Right lobe of liver (tissue), 6 donors: ENCODE measurements around the gene MIP. TPM values are rescaled to one million over a fixed set of nuclear protein-coding genes. Genes with fewer than 3 reads are reported as not detected.
"Not testable (repeated sequence)": the region's sequence is repeated elsewhere in the genome, so short reads cannot be mapped to it uniquely, and the experiment has no call there.

Experiments
- ATAC-seq, 4 donors: fragments of 200-7000 bp; cut with Tn5 transposase; one replicate each; pipeline ENCODE4 v1.9.1; 2020; ENCODE audit warnings: mild to moderate bottlenecking in 4 of 4, moderate library complexity in 4 of 4
- DNase-seq, 3 donors: peaks; one replicate each; pipeline ENCODE4 v3.0.0-alpha.2; 2020
- H3K27ac ChIP-seq, 3 donors: fragments of 200-600 bp; one replicate each; pipeline ENCODE4 v1.8.0; 2022
- H3K27me3 ChIP-seq, 2 donors: fragments of 200-600 bp; one replicate each; pipeline ENCODE4 v1.8.0; 2022
- H3K36me3 ChIP-seq, 4 donors: fragments of 200-600 bp; sonication (generic) in 1 of 4; one replicate each; pipeline versions ENCODE4 v1.5.1 to v1.8.0; 2017 to 2022; ENCODE audit warnings: control low read depth in 1 of 4
- H3K4me1 ChIP-seq, 4 donors: fragments of 200-600 bp; sonication (generic) in 1 of 4; one replicate each; pipeline versions ENCODE4 v1.5.1 to v1.8.0; 2017 to 2022; ENCODE audit warnings: control low read depth in 1 of 4
- H3K4me3 ChIP-seq, 3 donors: fragments of 200-600 bp; one replicate each; pipeline ENCODE4 v1.8.0; 2022
- H3K9me3 ChIP-seq, 4 donors: fragments of 200-600 bp; sonication (generic) in 1 of 4; one replicate each; pipeline versions ENCODE4 v1.5.1 to v1.8.0; 2017 to 2022; ENCODE audit warnings: control low read depth in 1 of 4
- POLR2A ChIP-seq: fragments of 450-650 bp; IDR thresholded peaks from one replicate; pipeline ENCODE4 v1.6.1; 2017; ENCODE audit warnings: antibody characterized with exemption, mild to moderate bottlenecking
- WGBS: methylation state at CpG from one replicate; pipeline ENCODE4 v1.1.6; 2018; ENCODE audit warnings: low coverage, low lambda C conversion rate; ENCODE audit not compliant: insufficient coverage; ENCODE audit errors: missing lambda C conversion rate; 5-methylcytosine and 5-hydroxymethylcytosine counted together
- intact Hi-C, 2 donors: fragments of 100-400 bp; cut with DNase I; formaldehyde crosslinking; loops; one replicate each; pipeline versions ENCODE4 v1.11.2 to v1.14.1; 2022
- total RNA-seq, 6 experiments: library from RNA; depleted of rRNA in 2 of 6; stranded (reverse); fragments of >200 nt in 2 of 6; fragmentation: NEBNext Ultra II Directional in 3 of 6; extraction: Animal tissue kit (Norgen Biotek cat#: 25700) in 3 of 6; gene quantifications; one replicate each; pipeline versions ENCODE4 v1.1.0 to v1.2.4, GENCODE V29; 2016 to 2023
- TF ChIP-seq, protein P1 (sequence below), 4 donors: fragments of 200-600 bp in 3 of 4; fragments of 450-650 bp in 1 of 4; IDR thresholded peaks; one replicate each; pipeline versions ENCODE4 v1.5.1 to v1.8.0; 2016 to 2022; ENCODE audit warnings: antibody characterized with exemption in 4 of 4, mild to moderate bottlenecking in 2 of 4
- donor health status: DM: no; HTN: yes; CAD: no.
- donor health status: DM: no; HTN: no; CAD: no.
- donor health status: DM: no; HTN: no; CAD: no.
- donor health status: DM: no; HTN: yes; CAD: no.
- donor health status: DM: no; HTN: yes; CAD: no.

Gene MIP
- total RNA-seq, 6 experiments from 2014 or later = 0.42 to 0.91 (median 0.76) TPM; not detected in 1

DNA sequence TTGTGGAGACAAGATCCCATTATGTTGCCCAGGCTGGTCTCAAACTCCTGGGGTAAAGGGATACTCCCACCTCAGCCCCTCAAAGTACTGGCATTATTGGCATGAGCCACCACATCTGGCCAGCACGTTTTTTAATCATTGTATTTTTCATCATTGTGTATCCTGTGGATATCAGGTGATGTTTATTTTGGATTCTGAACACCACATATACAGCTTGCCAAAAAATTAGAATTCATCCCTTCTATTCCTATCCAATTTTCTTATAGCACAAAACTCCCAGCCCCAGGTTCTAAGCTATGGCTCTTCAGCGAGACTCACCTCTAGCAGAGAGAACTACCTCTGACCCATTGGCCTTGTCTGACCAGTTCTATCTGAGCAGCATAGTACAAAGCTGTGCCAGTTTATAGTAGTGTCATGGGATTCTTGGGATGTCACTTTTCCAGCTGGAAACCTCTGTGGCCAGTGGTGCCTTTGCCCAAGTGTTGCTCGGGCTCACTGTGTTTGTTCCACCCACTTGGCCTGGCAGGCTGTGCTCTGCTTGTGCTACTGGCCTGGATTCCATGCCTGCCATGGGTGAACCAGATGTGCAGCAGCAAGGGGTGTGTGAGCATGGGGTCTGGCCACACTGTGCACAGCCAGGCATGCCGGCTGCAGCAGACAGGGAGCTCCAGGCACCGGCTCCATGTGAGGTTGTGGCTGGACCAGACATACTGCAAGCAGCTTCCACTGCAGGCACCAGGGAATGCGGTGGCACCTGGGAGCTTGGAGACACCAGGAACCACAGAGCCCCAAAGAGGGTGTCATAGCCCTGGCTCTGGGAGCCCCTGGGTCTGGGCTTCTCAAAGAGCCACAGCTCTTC is 42.4 kb downstream of the MIP start:
- Histone ChIP-seq H3K4me3 (no peak overlapping the region), H3K36me3 (no peaks in the 10 kb centered on the region), H3K9me3 (no peaks in the 10 kb centered on the region), H3K27ac (peak overlapping the region in 1 of 3 donors; percentile 2), H3K4me1 (peaks cover 0 to 21% (median 4%) of the 10 kb centered on the region in 4 donors), H3K27me3 (no peaks in the 10 kb centered on the region)
- WGBS = 24% methylated on average over 2 of the region's 6 CpGs
- DNase-seq (peak in 2 of 3 donors; percentile 70 to 75), ATAC-seq (peak; percentile 57 to 91 (median 76))
- no peak for TF ChIP-seq POLR2A
- intact Hi-C loops = no loop called here

DNA sequence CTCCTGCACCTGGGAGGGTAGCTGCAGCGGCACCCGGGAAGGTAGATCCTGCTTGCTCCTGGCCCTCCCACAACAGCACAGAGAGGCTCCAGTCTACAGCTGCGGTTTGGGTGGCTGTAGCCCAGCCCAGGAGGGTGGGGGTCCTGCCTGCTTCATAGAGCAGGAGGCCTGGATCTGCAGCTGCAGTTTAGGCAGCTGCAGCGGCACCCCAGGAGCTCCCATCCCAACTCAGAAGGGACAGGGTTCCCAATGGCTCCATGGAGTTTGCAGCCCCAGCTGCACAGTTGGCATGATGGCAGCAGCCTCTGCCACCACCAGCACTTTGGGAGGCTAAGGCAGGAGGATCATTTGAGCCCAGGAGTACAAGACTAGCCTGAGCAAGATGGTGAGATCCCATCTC is 43.7 kb downstream of the MIP start:
- WGBS = no CpG with 5 or more reads among the region's 4 CpGs
- DNase-seq (no peak), ATAC-seq (no peak)
- intact Hi-C loops = no loop called here
- Histone ChIP-seq H3K9me3 (no peaks in the 10 kb centered on the region), H3K4me1 (peaks cover 0 to 21% (median 4%) of the 10 kb centered on the region in 4 donors), H3K36me3 (no peaks in the 10 kb centered on the region), H3K27ac (no peak overlapping the region), H3K4me3 (no peak overlapping the region), H3K27me3 (no peaks in the 10 kb centered on the region)
- TF ChIP-seq, protein P1, sequence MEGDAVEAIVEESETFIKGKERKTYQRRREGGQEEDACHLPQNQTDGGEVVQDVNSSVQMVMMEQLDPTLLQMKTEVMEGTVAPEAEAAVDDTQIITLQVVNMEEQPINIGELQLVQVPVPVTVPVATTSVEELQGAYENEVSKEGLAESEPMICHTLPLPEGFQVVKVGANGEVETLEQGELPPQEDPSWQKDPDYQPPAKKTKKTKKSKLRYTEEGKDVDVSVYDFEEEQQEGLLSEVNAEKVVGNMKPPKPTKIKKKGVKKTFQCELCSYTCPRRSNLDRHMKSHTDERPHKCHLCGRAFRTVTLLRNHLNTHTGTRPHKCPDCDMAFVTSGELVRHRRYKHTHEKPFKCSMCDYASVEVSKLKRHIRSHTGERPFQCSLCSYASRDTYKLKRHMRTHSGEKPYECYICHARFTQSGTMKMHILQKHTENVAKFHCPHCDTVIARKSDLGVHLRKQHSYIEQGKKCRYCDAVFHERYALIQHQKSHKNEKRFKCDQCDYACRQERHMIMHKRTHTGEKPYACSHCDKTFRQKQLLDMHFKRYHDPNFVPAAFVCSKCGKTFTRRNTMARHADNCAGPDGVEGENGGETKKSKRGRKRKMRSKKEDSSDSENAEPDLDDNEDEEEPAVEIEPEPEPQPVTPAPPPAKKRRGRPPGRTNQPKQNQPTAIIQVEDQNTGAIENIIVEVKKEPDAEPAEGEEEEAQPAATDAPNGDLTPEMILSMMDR (IDR thresholded peaks at IDR 0.05) = no peak
- no peak for TF ChIP-seq POLR2A

DNA sequence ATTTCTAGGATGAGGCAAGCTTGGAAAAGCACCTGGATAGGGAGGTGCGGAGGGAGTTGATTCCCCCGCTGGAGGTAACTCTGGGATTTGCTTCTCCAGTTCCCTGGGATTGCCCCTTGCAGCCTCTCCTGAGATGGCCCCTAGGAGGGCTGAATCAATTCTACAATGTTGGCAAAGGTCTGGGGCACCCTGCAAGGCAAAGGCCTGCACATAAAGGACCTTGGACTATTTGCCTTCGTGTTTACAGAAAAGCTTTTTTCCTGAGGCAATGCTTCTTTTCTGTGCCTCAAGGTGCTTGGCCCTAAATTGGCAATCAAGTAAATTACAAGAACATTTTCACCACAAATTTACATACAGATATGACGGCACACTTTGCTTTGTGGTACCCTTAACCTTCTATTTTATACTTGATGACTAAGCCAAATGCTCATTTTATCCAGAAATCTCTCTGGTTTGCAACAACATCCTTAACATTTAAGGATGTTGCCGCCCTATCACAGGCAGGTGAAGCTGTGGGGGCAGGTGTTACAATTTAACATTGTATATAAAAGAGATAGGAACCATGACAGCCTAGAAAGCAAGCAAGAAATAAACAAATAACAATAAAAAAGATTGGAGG is 45.5 kb downstream of the MIP start:
- no peak overlapping the region for H3K27ac ChIP-seq
- intact Hi-C loops = no loop called here
- H3K4me3 ChIP-seq = no peak overlapping the region
- peaks cover 0 to 21% (median 4%) of the 10 kb centered on the region in 4 donors for H3K4me1 ChIP-seq
- DNase-seq (no peak), ATAC-seq (peak in 3 of 4 donors; percentile 35 to 60 (median 52))
- H3K27me3 ChIP-seq = no peaks in the 10 kb centered on the region
- no peak for TF ChIP-seq POLR2A
- TF ChIP-seq, protein P1 (IDR thresholded peaks at IDR 0.05) = no peak
- WGBS = 89% methylated on average over 5 of the region's 5 CpGs
- no peaks in the 10 kb centered on the region for H3K9me3 ChIP-seq
- no peaks in the 10 kb centered on the region for H3K36me3 ChIP-seq

GRCh38 chr12:56404227-56404626 is 50.2 kb downstream of the MIP start:
- H3K9me3 ChIP-seq, H3K27me3 ChIP-seq, ATAC-seq, H3K4me1 ChIP-seq, H3K27ac ChIP-seq, intact Hi-C loops, DNase-seq, H3K4me3 ChIP-seq, H3K36me3 ChIP-seq: not testable (repeated sequence)
- WGBS = 93% methylated on average over 3 of the region's 3 CpGs

- H3K27ac ChIP-seq, intact Hi-C loops, DNase-seq, H3K27me3 ChIP-seq, H3K9me3 ChIP-seq, ATAC-seq, H3K4me3 ChIP-seq, H3K36me3 ChIP-seq, H3K4me1 ChIP-seq: not testable (repeated sequence)
These were observed 52.8 kb downstream of the MIP start for GRCh38 chr12:56401612-56402011.

- H3K9me3 ChIP-seq, intact Hi-C loops, DNase-seq, H3K4me3 ChIP-seq, H3K27me3 ChIP-seq, H3K36me3 ChIP-seq, H3K4me1 ChIP-seq, H3K27ac ChIP-seq: not testable (repeated sequence)
- 60% methylated on average over 1 of the region's 3 CpGs for WGBS
- ATAC-seq = peak in 1 of 4 donors; percentile 28
These were observed 53.3 kb downstream of the MIP start for GRCh38 chr12:56401125-56401524.

Other genes starting within 250 kb of the MIP start
- 10 to 100 TPM; 10.6 to 23.0 (median 12.3) TPM for gene RNF41, start 232.7 kb downstream of the MIP start, total RNA-seq
- gene NABP2, start 230.3 kb downstream of the MIP start, total RNA-seq = 10 to 100 TPM; 10.3 to 24.3 (median 14.8) TPM
- gene SLC39A5, start 224.6 kb downstream of the MIP start, total RNA-seq = 100 to 1,000 TPM in 3 of 6 experiments, 10 to 100 TPM in 3; 39.7 to 209 (median 110) TPM
- gene ANKRD52, start 196.3 kb downstream of the MIP start, total RNA-seq = 10 to 100 TPM; 10.6 to 16.1 (median 12.2) TPM
- gene COQ10A, start 187.7 kb downstream of the MIP start, total RNA-seq = 10 to 100 TPM in 3 of 6 experiments, 1 to 10 TPM in 3; 5.5 to 25.1 (median 13.0) TPM
- gene CS, start 154.3 kb downstream of the MIP start, total RNA-seq = 100 to 1,000 TPM in 1 of 6 experiments, 10 to 100 TPM in 5; 45.6 to 109 (median 61.2) TPM
- 10 to 100 TPM; 63.7 to 93.7 (median 76.5) TPM for gene CNPY2, start 138.7 kb downstream of the MIP start, total RNA-seq
- gene PAN2, start 120.7 kb downstream of the MIP start, total RNA-seq = 100 to 1,000 TPM in 1 of 6 experiments, 10 to 100 TPM in 5; 21.7 to 109 (median 57.7) TPM
- gene IL23A, start 115.8 kb downstream of the MIP start, total RNA-seq = not detected
- 100 to 1,000 TPM in 4 of 6 experiments, 10 to 100 TPM in 2; 82.8 to 182 (median 108) TPM for gene STAT2, start 94.5 kb downstream of the MIP start, total RNA-seq
- gene APOF, start 91.8 kb downstream of the MIP start, total RNA-seq = 100 to 1,000 TPM; 110 to 270 (median 205) TPM
- gene TIMELESS, start 5.2 kb downstream of the MIP start, total RNA-seq = 10 to 100 TPM in 2 of 6 experiments, 1 to 10 TPM in 4; 8.0 to 10.8 (median 9.1) TPM
- 10 to 100 TPM in 1 of 6 experiments, 1 to 10 TPM in 5; 4.7 to 11.1 (median 7.8) TPM for gene SPRYD4, start 13.9 kb upstream of the MIP start, total RNA-seq
- gene GLS2, start 33.5 kb upstream of the MIP start, total RNA-seq = 100 to 1,000 TPM in 2 of 6 experiments, 10 to 100 TPM in 4; 37.2 to 267 (median 72.7) TPM
- 1 to 10 TPM; 3.4 to 6.4 (median 4.3) TPM for gene RBMS2, start 67.2 kb upstream of the MIP start, total RNA-seq
- gene BAZ2A, start 175.7 kb upstream of the MIP start, total RNA-seq = 10 to 100 TPM; 21.8 to 45.7 (median 33.4) TPM
- 100 to 1,000 TPM; 346 to 535 (median 362) TPM for gene ATP5F1B, start 191.3 kb upstream of the MIP start, total RNA-seq
- gene PTGES3, start 233.6 kb upstream of the MIP start, total RNA-seq = 100 to 1,000 TPM in 2 of 6 experiments, 10 to 100 TPM in 4; 70.0 to 184 (median 81.8) TPM